Right cardiac atrium (tissue), 5 donors: ENCODE data around the gene LHX6. TPM values are rescaled to one million over a fixed set of nuclear protein-coding genes. Genes with fewer than 3 reads are reported as not detected.

Source experiments
- ATAC-seq, 2 donors: fragments of 200-7000 bp; cut with Tn5 transposase; one replicate each; pipeline versions ENCODE4 v1.8.0 to v1.9.1; 2020; ENCODE audit warnings: moderate library complexity in 2 of 2, mild to moderate bottlenecking in 1 of 2
- DNase-seq, 3 donors: peaks; one replicate each; pipeline ENCODE4 v3.0.0-alpha.2; 2020
- H3K27ac ChIP-seq: one replicate; pipeline ENCODE4 v1.5.1; 2013; ENCODE audit warnings: mild to moderate bottlenecking, low read length, control low read depth, moderate library complexity
- H3K27me3 ChIP-seq: one replicate; pipeline ENCODE4 v1.6.1; 2013; ENCODE audit not compliant: control insufficient read depth, insufficient read depth
- H3K4me1 ChIP-seq: one replicate; pipeline ENCODE4 v1.6.1; 2013; ENCODE audit warnings: low read length; ENCODE audit not compliant: control insufficient read depth, insufficient read depth
- H3K4me3 ChIP-seq: one replicate; pipeline ENCODE4 v1.5.1; 2013; ENCODE audit warnings: low read length, control low read depth
- H3K9me3 ChIP-seq: one replicate; pipeline ENCODE4 v1.6.1; 2013; ENCODE audit warnings: low read length; ENCODE audit not compliant: control insufficient read depth
- WGBS: extraction: QIAGEN DNeasy Blood & Tissue Kit; methylation state at CpG from one replicate; pipeline ENCODE4 v1.1.7; 2013; 5-methylcytosine and 5-hydroxymethylcytosine counted together
- intact Hi-C, 4 donors: fragments of 100-400 bp; cut with DNase I; formaldehyde crosslinking; loops; one replicate each; pipeline versions ENCODE4 v1.11.0 to v1.14.0; 2022 to 2023
- polyA plus RNA-seq: library from polyadenylated mRNA; stranded (reverse); fragments of 200-250 nt; gene quantifications from one replicate; pipeline ENCODE4 v1.2.3, GENCODE V29; 2013
- total RNA-seq, 4 donors: library from RNA; stranded (reverse); fragmentation: NEBNext Ultra II Directional; extraction: Animal tissue kit (Norgen Biotek cat#: 25700); gene quantifications; one replicate each; pipeline ENCODE4 v1.2.1, GENCODE V29; 2021
- donor health status: healthy with polysubstance abuse.
- donor health status: DM: no; HTN: yes; CAD: no.
- donor health status: DM: no; HTN: no; CAD: no.
- donor health status: DM: no; HTN: yes; CAD: no; lungs with severe emphysema.
- donor health status: DM: yes; HTN: yes; CAD: no.

Gene LHX6
- total and polyA plus RNA-seq, 5 donors = 1.2 to 6.4 (median 2.3) TPM

DNA sequence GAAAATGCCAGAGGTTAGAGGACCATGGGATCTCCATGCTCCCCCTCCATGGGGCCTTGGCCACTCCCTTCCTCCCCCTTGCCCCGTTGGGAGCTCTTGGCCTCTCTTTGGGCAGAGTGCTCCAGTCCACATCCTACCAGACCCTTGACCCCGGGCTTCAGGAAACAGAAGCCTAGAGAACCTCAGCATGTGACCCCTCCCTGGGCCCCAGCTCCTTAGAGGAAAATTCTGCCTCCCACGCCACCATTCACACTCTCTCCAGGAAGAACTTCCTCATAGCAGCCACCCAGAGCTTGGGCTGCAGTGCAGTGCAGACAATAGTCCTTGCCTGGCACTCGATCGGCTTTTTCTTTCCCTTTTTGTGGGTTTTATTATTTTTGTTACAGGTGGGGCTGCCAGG, 6.0 kb downstream of the LHX6 start:
- Histone ChIP-seq H3K4me1 (peaks cover 6% of the 10 kb centered on the region), H3K27me3 (no peaks in the 10 kb centered on the region), H3K4me3 (no peak overlapping the region), H3K27ac (no peak overlapping the region), H3K9me3 (no peaks in the 10 kb centered on the region)
- ATAC-seq (no peak), DNase-seq (no peak)
- intact Hi-C loops = no loop called here
- WGBS = 32% methylated on average over 5 of the region's 5 CpGs

DNA sequence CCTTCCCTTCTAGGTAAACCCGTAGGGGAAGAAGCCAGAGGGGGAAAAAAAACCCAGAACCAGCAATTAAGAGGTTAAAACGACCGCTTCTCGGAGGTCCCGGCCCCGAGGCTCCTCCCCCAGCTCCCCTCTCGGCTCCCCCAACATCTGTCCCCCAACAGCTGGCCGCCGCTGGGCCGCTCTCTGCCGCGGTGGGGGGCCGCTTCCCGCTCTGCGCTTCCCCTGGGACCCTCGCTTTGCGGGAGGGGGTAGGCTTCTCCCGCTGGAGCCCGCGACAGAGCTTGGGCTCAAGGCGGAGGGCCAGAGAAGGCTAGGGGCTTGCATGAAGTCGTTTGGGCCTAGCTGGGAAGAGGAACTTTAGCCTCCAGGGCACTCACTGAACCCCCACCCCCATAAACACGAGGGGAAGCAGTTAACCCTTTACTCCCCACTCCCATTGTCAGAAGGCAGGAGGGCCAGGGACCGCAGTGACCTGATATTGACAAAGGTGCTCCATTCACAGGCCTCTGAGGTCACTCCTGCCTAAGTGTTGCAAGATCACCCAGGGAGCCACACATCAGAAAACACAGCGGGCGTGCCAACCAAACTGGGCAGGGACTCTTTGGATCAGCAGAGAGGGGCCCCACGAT, 7.5 kb downstream of the LHX6 start:
- DNase-seq (no peak), ATAC-seq (no peak)
- Histone ChIP-seq H3K4me1 (peaks cover 6% of the 10 kb centered on the region), H3K4me3 (no peak overlapping the region), H3K27me3 (no peaks in the 10 kb centered on the region), H3K27ac (no peak overlapping the region), H3K9me3 (no peaks in the 10 kb centered on the region)
- WGBS = 22% methylated on average over 27 of the region's 27 CpGs
- intact Hi-C loops = no loop called here

DNA sequence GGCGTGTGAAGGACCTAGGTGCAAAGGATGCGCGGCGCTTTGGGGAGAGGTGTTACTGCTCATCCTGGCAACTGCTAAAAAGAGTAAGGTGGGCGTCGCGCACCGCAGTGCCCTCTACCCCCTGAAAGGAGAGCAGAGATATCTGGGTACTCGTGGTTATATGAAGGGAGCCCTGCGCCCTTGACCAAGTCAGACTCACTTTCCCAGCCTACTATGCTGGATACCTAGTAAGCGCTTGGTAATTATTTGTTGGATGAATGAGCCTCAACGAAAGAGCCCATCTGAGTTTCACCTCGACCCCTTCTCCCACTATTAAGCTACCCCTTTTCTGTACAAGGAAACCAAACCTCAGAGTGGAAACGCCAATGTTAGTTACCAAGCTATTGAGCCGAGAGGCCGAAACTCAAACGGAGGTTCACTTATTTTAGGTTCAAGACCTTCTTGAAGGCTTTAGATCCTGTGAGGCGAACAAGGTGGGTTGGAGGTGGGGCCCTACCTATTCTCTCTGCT, 8.0 kb downstream of the LHX6 start:
- DNase-seq = no peak
- intact Hi-C loops = no loop called here
- no peaks in the 10 kb centered on the region for H3K9me3 ChIP-seq
- H3K27ac ChIP-seq = no peak overlapping the region
- no peak for ATAC-seq
- H3K27me3 ChIP-seq = no peaks in the 10 kb centered on the region
- 33% methylated on average over 18 of the region's 18 CpGs for WGBS
- peaks cover 6% of the 10 kb centered on the region for H3K4me1 ChIP-seq
- H3K4me3 ChIP-seq = no peak overlapping the region

DNA sequence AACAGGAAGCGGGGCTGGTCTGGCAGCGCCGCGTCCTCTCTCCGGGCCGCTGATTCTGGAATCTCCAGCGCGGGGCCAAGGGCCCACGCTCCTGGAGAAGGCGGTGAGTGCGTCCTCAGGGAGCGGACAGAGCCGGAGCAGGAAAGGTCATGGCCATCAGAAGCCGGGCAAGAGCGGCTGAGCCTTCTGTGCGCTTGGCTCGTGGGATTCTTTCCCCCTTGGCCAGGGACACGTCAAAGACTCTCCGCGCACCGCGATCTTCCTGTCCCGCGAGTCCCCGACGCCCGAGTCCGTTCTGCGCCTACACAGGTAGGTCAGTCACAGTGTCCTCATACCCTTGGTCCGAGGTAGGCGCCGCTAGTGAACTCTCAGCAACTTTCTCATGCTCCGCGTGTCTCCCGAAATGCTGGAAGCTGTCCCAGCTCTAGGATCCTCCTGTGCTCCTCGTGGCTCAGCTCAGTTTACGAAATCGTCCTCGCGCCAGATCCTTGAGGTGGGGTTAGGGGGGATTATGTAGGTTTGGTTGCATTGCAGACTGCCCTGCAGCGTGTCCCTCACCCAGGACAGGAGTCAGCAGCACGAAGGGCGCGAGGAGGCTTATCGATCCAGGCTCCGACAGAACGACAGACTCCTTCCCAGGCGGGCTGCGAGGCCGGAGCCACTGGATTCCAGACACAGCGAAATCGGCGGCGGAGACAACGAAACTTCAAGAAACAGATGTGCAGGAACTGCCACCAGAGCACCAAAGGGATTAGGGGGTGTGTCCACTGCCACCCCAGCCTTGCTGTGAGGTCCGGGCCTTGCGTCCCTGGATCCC, 8.7 kb downstream of the LHX6 start:
- intact Hi-C loops = no loop called here
- Histone ChIP-seq H3K27ac (no peak overlapping the region), H3K4me1 (peaks cover 6% of the 10 kb centered on the region), H3K9me3 (no peaks in the 10 kb centered on the region), H3K4me3 (peak overlapping the region; percentile 1), H3K27me3 (no peaks in the 10 kb centered on the region)
- DNase-seq (peak in 1 of 3 donors; percentile 51), ATAC-seq (no peak)
- whole genome bisulfite sequencing = 21% methylated on average over 57 of the region's 57 CpGs

DNA sequence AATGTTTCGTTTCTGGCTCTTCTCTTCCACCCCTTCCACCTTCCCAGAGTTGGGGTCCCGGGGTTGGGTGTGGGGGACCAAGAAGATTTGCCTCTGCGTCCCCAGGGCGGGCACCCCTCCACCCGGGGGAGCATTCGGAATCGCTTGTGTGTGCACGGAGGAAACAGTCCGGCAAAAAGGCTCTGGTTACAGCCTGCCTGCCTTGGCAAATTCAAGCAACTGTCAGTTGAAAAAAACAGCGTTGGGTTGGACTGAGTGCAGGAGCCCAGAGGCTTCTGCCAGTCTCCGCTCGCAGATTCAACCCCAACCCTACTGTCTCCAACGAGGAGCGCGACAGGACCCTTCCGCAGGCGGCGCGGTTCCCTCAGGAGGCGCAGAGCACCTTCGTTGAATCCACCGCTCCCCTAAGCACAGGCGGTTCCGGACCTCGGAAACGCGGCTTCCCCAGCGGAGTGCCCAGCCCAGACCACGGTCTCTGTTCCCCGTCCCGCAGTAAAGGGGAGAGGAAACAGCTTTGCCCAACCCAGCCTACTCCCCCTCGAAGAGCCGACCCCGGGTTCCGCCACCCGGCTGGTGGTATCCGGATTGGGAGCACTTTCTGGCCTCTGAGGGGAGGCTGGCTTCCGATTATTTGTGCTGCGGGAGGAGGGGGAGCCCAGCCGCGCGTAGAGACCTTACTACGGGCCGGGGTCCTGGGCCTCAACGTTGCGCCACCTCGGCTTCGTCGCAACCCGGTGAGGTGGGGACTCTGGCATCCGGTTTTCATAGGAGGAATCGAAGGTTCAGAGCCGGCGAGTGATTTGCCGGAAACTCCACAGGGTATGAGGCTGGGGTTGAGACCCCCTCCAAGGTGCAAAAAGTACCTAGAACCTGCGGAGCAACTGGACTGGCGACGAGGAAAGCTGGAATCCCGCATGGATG, 9.6 kb downstream of the LHX6 start:
- no peak for DNase-seq
- WGBS = 9% methylated on average over 59 of the region's 59 CpGs
- Histone ChIP-seq H3K4me3 (peak overlapping the region; percentile 1), H3K27ac (no peak overlapping the region), H3K27me3 (no peaks in the 10 kb centered on the region), H3K4me1 (peaks cover 6% of the 10 kb centered on the region), H3K9me3 (no peaks in the 10 kb centered on the region)
- intact Hi-C loops = no loop called here
- peak in 1 of 2 donors; percentile 22 for ATAC-seq

DNA sequence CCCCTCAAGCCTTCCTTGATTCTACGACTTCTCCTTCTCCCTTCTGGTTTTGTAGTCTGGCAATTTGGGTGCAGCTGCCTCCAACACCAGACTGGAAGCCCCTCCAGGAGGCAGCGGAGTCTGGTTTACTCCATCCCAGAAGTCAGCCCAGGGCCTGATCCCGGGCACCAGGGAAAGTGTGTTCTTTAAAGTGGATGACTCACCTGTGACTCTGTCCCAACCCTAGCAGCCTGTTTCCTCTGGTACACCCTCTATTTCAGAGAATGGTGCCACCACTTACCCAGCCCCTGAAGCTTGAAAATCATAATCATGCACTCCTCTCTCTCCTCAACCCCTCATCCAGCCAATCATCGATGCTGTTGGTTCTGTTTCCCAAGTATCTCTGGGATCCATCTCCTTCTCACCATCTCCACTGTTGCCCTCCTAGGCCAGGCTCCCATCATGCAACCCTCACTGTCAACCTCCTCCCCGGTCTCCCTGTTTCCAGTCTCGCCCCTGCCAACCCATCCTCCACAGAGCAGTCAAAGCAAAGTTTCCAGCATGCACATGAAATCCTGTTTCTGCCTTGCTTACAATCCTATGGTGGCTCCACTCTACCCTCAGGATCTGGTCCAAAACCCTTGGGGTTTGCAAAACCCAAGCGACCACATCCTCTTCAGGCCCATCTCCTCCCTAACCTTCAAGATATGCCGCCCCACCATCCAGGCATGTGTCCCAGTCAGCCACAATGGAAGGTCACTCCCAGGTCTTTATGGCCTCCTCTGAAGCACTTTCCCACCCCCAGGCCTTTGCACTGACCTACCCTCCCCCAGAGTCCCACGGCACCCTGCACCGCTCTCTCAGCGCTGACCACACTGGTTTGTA, 10.5 kb downstream of the LHX6 start:
- H3K9me3 ChIP-seq = no peaks in the 10 kb centered on the region
- H3K27ac ChIP-seq = no peak overlapping the region
- no peaks in the 10 kb centered on the region for H3K27me3 ChIP-seq
- DNase-seq (no peak), ATAC-seq (no peak)
- peaks cover 6% of the 10 kb centered on the region for H3K4me1 ChIP-seq
- intact Hi-C loops = no loop called here
- WGBS = 46% methylated on average over 11 of the region's 11 CpGs
- H3K4me3 ChIP-seq = no peak overlapping the region

DNA sequence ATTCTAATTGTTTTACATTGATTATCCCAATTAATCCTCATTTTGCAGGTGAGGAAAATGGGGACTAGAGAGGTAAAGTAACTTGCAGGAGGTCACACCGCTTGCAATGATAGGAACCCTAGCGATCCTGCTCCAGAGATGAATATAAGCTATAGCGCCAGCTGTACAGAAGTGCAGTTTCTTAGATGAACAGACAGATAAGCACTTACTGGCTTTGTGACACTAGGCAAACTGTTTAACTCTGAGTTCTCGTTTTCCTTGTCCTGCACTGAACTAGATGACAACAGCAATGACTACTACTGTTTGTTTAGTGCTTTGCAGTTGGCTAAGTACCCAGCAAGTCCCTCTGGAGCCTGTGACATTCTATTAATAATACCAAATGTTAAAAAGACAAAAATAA, 11.1 kb downstream of the LHX6 start:
- Histone ChIP-seq H3K9me3 (no peaks in the 10 kb centered on the region), H3K27ac (no peak overlapping the region), H3K4me3 (no peak overlapping the region), H3K27me3 (no peaks in the 10 kb centered on the region), H3K4me1 (peaks cover 6% of the 10 kb centered on the region)
- intact Hi-C loops = no loop called here
- DNase-seq (no peak), ATAC-seq (no peak)
- 51% methylated on average over 4 of the region's 4 CpGs for WGBS

DNA sequence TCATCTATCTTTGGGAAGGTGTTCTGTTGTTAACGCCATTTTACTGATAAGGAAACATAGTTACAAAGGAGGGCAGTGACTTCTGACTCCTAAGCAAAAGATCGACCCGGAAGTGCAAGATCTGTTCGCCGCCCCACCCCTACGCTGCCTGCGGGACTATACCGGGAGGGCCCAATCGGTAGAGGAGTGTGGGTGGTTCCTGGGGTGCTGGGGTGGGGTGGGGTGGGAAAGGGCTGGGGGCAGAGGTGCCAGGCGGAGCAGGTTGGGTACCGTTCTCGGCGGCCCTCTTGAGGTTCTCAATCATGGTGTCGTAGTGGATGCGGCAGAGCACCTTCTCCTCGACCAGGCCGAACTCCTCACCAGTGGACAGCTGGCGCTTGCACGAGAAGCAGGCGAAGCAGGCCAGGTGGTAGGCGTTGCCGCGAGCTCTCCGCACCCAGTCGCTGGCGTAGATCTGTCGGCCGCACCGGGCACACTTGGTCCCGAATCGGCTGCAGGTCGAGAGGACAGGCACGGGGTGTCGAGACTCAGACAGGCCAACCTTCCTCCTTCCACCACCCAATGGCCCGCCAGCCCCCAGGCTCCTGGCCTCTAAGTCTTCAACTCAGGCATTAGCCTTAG, 11.8 kb downstream of the LHX6 start:
- WGBS = 45% methylated on average over 35 of the region's 35 CpGs
- Histone ChIP-seq H3K4me1 (peaks cover 6% of the 10 kb centered on the region), H3K9me3 (no peaks in the 10 kb centered on the region), H3K27me3 (no peaks in the 10 kb centered on the region), H3K4me3 (no peak overlapping the region), H3K27ac (no peak overlapping the region)
- ATAC-seq (no peak), DNase-seq (no peak)
- intact Hi-C loops = no loop called here

DNA sequence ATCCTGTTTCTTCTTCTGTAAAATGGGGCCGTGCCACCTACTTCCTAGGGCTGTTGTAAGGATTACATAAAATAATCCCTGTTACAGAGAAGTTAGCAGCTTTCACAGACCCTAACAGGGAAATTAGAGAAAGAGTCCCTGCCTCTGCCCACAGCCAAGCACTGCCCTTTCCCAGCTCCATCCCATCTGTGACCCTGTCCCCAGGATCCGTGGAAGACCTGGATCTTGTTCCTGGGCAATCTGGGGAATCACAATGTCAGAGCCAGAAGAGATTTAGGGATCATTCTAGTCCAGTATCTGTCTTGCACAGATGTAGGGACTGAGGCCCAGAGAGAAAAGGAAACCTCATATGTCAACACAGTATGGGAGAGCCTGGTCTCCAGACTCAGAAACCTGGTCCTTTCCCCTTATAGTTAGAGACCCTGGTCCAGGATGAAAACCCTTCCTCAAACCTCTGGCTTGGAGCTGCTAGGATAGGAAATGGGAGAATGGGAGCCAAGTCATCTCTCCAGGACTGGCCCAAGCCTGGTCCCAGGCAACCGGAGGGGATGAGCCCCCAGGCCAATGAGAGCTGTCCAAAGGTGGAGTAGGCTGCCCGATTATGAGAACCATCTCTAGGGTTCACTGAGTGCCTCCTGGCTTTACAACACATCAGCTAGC, 12.5 kb downstream of the LHX6 start:
- ATAC-seq = no peak
- Histone ChIP-seq H3K27me3 (no peaks in the 10 kb centered on the region), H3K27ac (no peak overlapping the region), H3K4me1 (peaks cover 6% of the 10 kb centered on the region), H3K4me3 (no peak overlapping the region), H3K9me3 (no peaks in the 10 kb centered on the region)
- intact Hi-C loops = no loop called here
- 67% methylated on average over 4 of the region's 4 CpGs for whole genome bisulfite sequencing
- no peak for DNase-seq
